Measurements from ENCODE around the gene FRYL.
"Not testable (repeated sequence)": the region's sequence is repeated elsewhere in the genome, so short reads cannot be mapped to it uniquely, and the experiment has no call there.

Gene FRYL

GRCh38 chr4:48742412-48742811, 37.7 kb downstream of the FRYL start:
- DNase-seq: no peak

DNA sequence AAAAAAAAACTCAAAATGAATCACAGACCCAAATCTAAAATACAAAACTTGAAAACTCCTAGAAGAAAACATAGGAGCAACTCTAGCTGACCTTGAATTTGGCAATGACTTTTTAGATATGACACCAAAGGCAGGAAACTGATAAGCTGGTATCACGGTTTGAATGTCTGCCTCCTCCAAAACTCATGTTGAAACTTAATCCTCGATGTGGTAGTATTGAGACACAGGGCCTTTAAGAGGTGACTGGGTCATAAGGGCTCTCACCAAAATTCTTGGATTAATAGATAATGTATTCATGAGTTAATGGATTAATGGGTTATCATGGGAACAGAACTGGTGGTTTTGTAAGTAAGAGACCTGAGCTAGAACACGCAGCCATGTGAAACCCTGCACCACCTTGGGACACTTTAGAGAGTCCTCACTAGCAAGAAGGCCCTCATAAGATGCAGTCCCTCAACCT, 40.5 kb downstream of the FRYL start:
- DNase-seq: no peak

GRCh38 chr4:48738856-48739255, 41.2 kb downstream of the FRYL start:
- no peak for DNase-seq

DNA sequence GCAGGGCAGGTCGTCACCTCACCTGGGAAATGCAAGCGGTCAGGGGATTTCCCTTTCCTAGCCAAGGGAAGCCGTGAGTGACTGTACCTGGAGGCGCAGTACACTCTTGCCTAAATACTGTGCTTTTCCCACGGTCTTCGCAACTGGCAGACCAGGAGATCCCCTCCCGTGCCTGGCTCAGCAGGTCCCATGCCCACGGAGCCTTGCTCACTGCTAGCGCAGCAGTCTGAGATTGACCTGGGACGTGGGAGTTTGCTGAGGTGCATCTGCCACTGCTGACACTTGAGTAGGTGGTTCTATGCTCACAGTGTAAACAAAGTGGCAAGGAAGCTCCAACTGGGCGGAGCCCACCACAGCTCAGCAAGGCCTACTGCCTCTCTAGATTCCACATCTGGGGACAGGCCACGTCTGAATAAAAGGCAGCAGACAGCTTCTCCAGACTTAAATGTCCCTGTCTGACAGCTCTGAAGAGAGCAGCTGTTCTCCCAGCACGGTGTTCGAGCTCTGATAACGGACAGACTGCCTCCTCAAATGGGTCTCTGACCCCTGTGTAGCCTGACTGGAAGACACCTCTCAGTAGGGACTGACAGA, 51.1 kb downstream of the FRYL start:
- not testable (repeated sequence) for DNase-seq

- DNase-seq: no peak
Observed at GRCh38 chr4:48727666-48728459, 52.2 kb downstream of the FRYL start.

DNA sequence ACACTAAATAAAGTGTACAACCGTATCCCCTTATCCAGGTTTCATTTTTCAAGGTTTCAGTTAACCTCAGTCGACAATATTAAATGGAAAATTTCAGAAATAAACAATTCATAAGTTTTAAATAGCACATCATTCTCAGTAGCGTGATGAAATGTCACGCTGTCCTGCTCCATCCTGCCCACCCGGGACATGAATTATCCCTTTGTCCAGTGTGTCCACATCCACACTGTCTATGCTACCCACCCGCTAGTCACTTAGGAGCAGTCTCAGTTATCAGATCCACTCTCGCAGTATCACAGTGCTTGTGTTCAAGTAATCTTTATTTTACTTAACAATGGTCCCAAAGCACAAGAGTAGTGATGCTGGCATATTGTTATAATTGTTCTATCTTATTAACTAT, 54.7 kb downstream of the FRYL start:
- no peak for DNase-seq

GRCh38 chr4:48722509-48723446, 57.3 kb downstream of the FRYL start:
- no peak for DNase-seq

- no peak for DNase-seq
Observed at GRCh38 chr4:48720459-48720858, 59.6 kb downstream of the FRYL start.

DNA sequence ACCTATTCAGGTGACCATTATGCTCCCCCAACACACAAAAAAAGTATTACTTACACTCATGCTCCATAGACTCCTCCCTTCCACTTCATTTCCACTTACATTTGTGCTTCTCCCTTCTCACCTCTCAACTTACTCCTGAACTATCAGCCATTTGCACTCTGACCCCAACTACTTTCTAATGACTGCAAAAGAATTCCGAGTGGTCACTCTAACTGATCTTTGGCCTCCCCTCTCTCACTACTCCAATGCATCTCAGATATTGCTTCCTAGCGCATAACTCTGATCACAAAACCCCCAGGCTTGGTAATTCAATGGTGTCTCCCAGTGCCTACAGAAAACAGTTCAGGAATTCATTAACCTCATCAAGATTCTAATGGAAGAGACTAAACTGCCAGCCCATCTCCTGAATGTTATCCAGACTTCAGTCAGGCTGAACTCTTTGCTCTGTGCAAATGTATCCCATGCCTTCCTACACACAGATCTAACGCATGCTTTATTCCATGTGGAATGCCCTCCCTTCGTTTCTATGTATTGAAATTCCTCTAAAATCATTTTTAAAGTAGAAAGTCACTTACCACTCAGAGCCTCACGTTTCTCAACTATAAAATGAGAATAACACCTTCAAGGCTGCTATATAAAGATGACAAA, 61.1 kb downstream of the FRYL start:
- DNase-seq: no peak

GRCh38 chr4:48716285-48716684, 63.8 kb downstream of the FRYL start:
- not testable (repeated sequence) for DNase-seq

DNA sequence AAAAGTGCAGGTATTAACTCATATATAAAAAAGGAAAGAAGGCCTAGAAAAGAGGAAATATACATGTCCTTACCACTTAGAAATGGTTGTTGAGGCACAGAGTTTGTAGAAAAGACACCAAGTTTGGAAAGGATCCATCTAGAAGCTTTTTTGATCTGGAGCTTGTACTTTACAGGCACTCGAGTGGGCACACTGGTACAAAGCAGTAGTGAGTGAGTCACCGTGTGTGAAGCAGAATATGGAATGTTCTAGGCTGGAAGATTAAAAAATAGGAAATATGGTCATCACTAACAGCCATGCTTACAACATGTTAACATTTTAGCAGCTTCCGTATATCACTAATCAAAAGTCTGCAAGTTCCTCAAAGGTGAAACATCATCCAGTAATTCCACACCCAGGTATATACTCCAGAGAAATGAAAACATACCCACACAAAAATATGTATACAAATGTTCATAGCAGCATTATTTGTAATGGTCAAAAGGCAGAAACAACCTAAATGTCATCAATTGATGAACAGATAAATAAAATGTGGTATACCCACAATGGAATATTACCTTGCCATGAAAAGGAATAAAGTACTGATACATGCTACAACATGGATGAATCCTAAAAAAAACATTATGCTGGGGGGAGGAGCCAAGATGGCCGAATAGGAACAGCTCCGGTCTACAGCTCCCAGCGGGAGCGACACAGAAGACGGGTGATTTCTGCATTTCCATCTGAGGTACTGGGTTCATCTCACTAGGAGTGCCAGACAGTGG, 69.5 kb downstream of the FRYL start:
- no peak for DNase-seq

- no peak for DNase-seq
Observed at GRCh38 chr4:48709901-48710300, 70.2 kb downstream of the FRYL start.

DNA sequence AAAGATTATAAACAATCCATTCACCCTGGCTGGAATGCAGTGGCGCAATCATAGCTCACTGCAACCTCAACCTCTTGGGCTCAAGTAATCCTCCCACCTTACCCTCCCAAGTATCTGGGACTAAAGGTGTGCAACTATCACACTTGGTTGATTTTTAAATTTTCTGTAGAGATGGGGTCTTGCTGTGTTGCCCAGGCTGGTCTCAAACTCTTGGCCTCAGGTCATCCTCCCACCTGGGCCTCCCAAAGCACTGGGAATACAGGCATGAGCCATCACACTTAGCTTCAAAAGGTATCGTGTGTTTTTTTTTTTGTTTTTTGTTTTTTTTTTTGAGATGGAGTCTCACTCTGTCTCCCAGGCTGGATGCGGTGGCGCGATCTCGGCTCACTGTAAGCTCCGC, 71.5 kb downstream of the FRYL start:
- no peak for DNase-seq

DNA sequence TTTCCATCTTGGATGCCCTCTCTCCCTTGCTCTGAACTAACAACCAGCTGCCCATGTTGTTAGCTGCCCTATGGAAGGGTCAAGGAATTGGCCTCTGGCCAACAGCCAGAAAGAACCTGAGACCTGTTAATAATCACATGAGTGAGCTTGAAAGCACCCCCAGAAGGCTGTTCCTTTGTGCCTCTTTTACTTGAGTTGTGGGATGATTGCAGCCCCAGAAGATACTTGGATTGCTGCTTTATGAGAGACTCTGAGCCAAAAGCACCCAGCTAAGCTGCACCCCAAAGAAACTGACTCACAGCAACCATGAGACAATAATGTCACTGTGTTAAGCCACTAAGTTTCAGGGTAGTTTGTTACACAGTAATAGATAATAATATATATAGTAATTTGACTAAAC, 73.3 kb downstream of the FRYL start:
- DNase-seq: no peak

DNA sequence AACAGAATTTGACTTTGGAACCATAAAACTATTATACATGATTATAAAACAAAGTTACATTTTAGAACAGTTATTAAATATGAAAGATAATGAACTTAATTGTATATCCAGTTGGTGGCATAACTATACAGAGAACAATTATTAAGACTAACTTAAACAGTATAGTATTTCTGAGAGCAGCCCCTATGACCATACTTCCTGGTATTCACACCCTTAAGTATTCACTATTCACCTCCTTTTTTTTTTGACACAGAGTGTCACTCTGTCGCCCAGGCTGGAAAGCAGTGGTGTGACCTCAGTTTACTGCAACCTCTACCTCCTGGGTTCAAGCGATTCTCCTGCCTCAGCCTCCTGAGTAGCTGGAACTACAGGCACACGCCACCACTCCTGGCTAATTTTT, 74.5 kb downstream of the FRYL start:
- no peak for DNase-seq

DNA sequence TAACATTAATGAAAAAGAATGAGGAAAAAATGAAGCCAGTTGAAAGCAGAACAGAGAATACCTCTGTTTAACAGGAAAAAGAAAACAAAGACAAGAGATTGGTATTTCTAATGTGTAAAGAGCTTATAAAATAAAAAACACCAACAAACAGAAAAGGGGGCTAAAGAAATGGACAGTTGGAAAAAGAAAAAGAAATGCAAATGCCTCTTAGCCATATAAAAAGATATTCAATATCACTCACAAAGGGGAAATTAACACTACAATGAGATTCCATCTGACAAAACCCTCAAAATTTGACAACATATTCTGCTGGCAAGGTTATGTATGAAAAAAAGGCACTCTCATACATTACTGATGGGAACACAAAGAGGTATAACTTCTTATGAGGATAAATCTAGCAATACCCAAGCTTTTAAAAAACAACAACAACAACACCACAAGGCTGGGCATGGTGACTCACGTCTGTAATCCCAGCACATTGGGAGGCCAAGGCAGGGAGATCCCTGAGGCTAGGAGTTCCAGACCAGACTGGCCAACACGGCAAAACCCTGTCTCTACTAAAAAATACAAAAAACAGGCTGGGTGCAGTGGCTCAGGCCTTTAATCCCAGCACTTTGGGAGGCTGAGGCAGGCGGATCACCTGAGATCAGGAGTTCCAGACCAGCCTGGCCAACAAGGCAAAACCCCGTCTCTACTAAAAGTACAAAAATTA, 75.8 kb downstream of the FRYL start:
- DNase-seq: no peak

DNA sequence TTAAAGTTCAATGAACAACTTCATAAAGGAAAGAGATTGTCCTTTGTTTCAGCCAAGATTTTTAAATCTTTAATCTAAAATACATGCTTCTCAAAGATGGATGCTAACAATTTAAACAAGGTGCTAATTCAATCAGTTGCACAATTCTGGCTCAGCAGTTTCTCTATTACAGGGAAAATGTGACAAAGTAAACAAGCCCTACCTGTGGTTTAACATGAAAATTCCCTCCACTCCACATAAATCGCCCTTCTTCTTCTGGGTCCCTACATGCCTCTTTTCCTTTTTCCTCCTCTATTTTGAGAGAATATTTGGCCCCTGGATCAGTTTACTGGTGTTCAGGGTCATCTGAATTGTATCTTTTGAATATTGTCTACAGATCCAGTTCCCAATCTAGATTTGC, 80.6 kb downstream of the FRYL start:
- DNase-seq: no peak

GRCh38 chr4:48698029-48698971, 81.8 kb downstream of the FRYL start:
- no peak for DNase-seq

DNA sequence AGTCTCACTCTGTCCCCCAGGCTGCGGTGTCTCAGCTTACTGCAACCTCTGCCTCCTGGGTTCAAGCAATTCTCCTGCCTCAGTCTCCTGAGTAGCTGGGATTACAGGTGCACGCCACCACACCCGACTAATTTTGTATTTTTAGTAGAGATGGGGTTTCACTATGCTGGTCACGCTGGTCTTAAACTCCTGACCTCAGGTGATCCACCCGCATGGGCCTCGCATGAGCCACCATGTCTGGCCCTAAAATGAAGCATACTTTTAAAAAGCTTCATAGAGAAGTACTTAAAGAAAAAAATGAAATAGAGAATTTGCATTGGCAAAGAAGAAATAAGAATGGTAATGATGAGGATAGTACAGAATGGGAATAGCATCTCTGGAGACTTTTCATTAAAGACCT, 82.6 kb downstream of the FRYL start:
- DNase-seq: not testable (repeated sequence)

DNA sequence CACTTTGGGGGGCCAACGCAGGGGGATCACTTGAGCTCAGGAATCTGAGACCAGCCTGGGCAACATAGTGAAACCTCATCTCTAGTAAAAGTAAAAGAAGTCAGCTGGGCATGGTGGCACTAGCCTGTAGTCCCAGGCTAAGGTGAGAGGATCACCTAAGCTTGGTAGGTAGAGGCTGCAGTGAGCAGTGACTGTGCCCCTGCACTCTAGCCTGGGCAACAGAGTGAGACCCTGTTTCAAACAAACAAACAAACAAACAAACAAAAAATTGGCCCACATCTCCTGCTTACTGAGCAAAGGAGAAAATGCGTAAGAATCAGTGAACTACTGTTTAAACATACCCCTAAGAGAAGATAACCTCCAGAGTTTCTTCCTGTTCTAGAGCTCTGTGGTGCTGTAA, 85.3 kb downstream of the FRYL start:
- no peak for DNase-seq
